T-helper 2 cell treated with Interferon-gamma antibody and Interleukin-4, amounts not matched to agents 100 ng/mL and 5 ng/mL, for 36 hours (primary cell): ENCODE measurements around the gene NEURL2. TPM values are rescaled to one million over a fixed set of nuclear protein-coding genes. Genes with fewer than 3 reads are reported as not detected.
"Not testable (repeated sequence)": the region's sequence is repeated elsewhere in the genome, so short reads cannot be mapped to it uniquely, and the experiment has no call there.

Source experiments
- intact Hi-C: fragments of 100-400 bp; cut with micrococcal nuclease; formaldehyde crosslinking; loops from one replicate; pipeline ENCODE4 v1.15.1; 2023
- total RNA-seq: library from RNA; stranded (reverse); gene quantifications from 2 replicates; pipeline ENCODE4 v1.2.3, GENCODE V29; 2022

The NEURL2 gene
- total RNA-seq, 1 donor from 2014 or later: 1.4 TPM

DNA sequence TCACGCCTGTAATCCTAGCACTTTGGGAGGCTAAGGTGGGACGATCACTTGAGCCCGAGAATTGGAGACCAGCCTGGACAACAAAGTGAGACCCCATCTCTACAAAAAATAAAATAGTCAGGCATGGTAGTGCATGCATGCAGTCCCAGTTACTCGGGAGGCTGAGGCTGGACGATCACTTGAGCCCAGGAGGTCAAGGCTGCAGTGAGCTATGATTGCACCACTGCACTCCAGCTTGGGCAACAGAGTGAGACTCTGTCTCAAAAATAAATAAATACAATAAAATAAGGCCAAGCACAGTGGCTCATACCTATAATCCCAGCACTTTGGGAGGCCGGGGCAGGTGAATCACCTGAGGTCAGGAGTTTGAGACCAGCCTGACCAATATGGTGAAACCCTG lies 10.3 kb upstream of the NEURL2 start:
- intact Hi-C loops: not testable (repeated sequence)

- intact Hi-C loops: no loop called here
Measured at GRCh38 chr20:45899046-45899835, 8.2 kb upstream of the NEURL2 start.

- intact Hi-C loops: no loop called here
Measured at GRCh38 chr20:45898285-45898684, 7.3 kb upstream of the NEURL2 start.

- intact Hi-C loops: no loop called here
Measured at GRCh38 chr20:45897692-45898091, 6.7 kb upstream of the NEURL2 start.

- intact Hi-C loops: no loop called here
Measured at GRCh38 chr20:45897289-45897688, 6.3 kb upstream of the NEURL2 start.

DNA sequence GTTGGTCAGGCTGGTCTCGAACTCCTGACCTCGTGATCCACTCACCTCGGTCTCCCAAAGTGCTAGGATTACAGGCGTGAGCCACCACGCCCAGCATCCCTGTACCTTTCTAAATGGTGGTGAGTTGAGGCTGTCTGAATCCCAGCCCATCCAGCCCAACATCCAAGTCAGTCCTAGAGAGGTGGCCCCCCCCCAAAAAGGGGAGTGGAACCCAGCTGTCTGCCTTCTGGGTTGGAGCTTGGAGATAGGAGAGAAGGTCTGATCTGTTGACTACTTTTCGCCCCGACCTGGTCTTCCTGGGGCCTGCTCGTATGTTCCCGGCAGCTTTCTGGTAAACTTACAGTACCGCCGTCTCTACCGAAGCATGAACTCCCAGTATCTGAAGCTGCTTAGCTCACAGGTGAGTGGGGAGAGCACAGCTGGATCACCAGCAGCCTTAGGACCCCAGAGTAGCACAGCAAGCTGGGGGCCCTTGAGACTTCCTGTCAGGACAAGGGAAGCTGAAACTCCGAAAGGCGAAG lies 5.7 kb upstream of the NEURL2 start:
- intact Hi-C loops: no loop called here

GRCh38 chr20:45894797-45895196 lies 3.8 kb upstream of the NEURL2 start:
- intact Hi-C loops: no loop called here

- intact Hi-C loops: no loop called here
Measured at GRCh38 chr20:45893831-45894230, 2.8 kb upstream of the NEURL2 start.

DNA sequence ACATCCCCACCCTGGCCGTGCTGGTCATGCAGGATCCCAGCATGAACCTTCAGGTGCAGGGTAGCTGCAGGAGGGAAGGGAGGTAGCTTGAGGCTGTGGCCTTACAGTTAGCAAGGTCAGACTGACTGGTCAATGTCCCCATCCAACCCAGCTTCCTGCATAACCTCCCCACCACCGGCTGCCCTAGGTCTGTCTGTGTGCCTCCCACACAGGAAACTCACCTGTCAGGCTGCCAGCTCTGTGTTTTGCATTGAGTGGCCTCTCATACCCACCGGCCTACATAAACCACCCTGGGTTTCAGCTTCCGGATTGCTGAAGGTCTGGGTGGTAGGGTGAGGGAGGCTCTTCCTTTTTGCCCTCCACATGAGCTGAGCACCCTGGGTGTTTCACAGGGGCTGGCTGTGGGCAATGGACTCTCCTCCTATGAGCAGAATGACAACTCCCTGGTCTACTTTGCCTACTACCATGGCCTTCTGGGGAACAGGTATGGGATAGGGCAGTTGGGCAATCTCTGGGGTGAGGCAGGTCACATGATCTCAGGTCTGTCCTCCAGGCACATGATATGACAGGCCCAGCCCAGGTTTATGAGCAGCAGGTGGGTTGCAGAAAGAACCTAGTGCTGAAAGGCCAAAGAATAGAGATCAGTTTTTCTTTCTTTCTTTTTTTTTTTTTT lies 2.0 kb upstream of the NEURL2 start:
- intact Hi-C loops: no loop called here

DNA sequence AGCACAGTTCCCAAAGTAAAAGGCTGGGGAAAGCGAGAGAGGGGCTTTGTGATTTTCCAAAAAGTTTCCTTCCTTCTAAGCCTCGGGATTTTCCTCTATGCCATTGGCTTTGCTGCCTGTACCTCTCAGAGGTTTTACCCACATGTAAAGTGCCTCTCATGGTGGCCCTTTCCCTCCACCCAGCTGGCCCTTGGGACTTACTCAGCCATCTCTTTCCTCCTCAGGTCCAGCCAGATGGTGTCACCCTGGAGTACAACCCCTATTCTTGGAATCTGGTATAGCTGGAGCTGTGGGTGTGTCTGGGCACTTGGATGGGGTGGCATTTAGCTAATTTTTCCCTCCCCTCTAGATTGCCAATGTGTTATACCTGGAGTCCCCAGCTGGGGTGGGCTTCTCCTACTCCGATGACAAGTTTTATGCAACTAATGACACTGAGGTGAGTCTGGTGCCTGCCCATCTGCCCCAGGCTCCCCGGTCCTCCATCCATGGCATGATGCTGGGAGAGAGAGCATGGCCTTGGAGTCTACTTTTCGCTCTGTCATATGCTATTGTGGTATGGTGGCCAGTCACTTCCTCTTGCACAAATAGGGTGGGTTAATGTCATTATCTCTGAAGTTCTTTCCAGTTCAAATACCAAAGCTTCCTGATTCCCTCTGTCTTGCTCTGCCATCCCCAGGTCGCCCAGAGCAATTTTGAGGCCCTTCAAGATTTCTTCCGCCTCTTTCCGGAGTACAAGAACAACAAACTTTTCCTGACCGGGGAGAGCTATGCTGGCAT lies 1.2 kb upstream of the NEURL2 start:
- intact Hi-C loops: no loop called here

- intact Hi-C loops: loop anchor here (1.0 to 2.0 kb wide), 4 partner anchors 21 to 80 kb away; partner anchors contain the start of genes ACOT8, UBE2C and ZSWIM3
Measured at GRCh38 chr20:45890077-45890984, 677 bp downstream of the NEURL2 start.

- intact Hi-C loops: no loop called here
Measured at GRCh38 chr20:45888681-45889080, 2.3 kb downstream of the NEURL2 start.

GRCh38 chr20:45887346-45887715 lies 3.7 kb downstream of the NEURL2 start, which contains the start of gene SPATA25:
Gene SPATA25, minus strand, starts transcription at chr20:45887622. Its CDS starts 32 bp downstream, at chr20:45887590.
- intact Hi-C loops: no loop called here

GRCh38 chr20:45886590-45887345 lies 4.2 kb downstream of the NEURL2 start:
- intact Hi-C loops: no loop called here

GRCh38 chr20:45883100-45883469 lies 7.9 kb downstream of the NEURL2 start:
- intact Hi-C loops: no loop called here

- intact Hi-C loops: no loop called here
Measured at GRCh38 chr20:45882469-45883099, 8.4 kb downstream of the NEURL2 start.

GRCh38 chr20:45880988-45881788 lies 9.8 kb downstream of the NEURL2 start, which contains the start of gene ZSWIM1:
Gene ZSWIM1, plus strand, starts transcription at chr20:45881227. Its CDS starts 1,366 bp downstream, at chr20:45882593.
- intact Hi-C loops: loop anchor here (1.0 to 2.0 kb wide), 5 partner anchors 10 to 91 kb away; partner anchors contain the start of genes ACOT8, CTSA, NEURL2 and ZNF335

GRCh38 chr20:45878076-45878761 lies 12.8 kb downstream of the NEURL2 start:
- intact Hi-C loops: no loop called here
